ENCODE results near the gene SPECC1.
A peak's percentile ranks its signal among the peaks of the same experiment; 100 is the strongest.
"Not testable (repeated sequence)": the region's sequence is repeated elsewhere in the genome, so short reads cannot be mapped to it uniquely, and the experiment has no call there.

Gene SPECC1

DNA sequence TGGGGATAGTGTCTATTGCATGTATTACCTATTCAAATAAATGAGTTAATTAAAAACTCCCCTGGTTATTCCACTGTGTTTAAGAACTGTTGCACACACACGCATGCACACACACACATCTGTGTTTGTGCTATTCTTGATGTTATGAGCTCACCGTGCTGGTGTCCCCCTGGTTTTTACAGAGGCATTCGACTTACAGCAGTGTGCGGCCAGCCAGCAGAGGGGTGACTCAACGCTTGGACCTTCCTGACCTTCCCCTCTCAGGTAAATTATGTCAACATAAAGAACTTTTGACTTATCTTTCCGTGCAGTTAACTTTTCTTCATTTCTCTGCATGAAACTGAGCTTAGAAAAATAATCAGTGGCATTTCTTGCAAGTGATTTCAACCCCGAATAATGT lies 244.2 kb downstream of the SPECC1 start:
- no peak for DNase-seq

DNA sequence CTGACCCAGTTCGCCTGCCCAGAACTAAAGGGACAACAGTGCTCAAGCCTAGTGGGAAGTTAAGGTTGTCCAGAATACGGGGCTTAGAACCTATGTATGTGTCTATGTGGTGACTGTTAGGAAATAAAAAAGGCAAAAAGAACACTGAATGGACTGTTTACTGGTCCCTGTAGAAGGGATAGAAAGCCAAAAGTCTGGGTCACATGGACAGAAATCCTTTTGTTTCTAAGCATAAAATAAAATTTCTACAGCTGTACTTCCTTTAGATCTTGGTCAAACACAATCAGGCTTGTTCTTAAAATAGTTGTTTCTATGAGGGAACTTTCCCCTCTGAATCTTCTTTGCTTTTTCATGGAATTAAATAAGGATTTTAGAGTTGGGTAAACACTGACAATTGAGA lies 245.4 kb downstream of the SPECC1 start:
- no peak for DNase-seq

DNA sequence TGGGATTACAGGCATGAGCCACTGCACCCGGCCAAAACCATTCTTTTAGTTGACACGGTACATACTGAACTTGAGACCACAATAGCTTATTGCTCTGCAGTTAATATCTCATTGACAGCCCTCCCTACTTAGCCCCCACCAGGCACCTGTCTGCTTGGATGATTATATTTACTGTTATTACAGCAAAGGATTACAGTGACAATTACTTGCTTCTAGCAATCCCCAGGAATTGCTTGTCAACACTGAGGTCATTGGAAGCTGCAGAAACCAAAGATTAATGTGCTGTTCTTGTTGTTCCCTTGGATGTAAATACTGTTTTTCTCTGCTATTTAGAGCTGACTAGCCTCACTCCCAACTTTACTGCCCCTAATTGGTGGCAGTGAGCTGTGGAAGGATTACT lies 247.0 kb downstream of the SPECC1 start:
- peak; percentile 75 for DNase-seq

DNA sequence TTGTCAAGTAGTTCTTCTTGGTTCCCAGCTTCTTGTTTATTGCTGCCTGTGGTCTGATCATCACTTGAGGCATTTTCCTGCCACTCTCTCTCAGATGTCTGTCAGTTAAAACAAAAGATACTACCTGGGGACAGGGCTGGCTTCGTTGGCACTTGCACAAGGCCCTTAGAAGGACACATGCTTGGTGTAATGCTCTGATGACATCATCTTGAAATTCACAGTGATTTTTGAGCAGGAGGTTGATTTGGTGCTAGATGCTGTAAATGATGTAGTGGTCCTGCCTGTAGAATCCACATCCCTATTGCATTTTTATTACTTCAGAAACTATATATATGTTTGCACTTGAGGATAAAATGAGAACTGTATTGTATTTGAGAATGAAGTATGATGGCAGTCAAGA lies 247.8 kb downstream of the SPECC1 start:
- DNase-seq: no peak

DNA sequence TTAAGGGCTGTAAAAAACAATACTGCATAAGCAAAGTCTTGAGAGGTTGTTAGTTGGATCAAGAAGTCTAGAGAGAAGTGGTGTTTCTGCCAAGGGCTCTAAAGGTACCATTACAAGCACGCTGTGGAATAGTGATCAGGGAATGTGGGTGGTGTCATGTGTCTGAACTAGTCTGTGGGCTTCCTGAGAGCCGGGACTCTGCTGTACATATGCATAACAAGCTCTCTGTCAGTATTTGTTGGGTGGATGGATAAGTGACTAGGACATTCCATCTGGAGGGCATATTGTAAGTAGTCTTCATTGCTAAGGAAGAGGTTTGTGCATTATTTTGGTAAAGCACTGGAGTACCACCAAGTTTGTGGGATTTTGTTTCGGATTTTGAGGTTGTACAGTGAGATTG lies 248.6 kb downstream of the SPECC1 start:
- no peak for DNase-seq

DNA sequence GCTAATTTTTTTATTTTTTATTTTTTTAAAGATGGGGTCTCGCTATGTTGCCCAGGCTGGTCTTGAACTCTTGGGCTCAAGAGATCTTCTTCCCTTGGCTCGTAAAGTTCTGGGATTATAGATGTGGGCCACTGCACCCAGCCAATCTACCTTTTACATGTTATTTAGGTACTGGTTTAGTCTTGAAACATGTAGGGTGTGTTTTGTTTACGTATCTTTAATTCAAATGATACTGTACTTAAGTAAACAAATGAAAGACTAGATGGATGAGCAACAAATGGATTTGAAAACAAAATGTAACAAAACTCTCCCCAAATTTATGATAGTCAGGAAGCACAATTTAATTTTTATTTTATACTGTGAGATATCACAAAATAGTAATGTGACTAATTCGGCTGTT lies 250.5 kb downstream of the SPECC1 start:
- no peak for DNase-seq

GRCh38 chr17:20260268-20260667 lies 251.1 kb downstream of the SPECC1 start:
- DNase-seq: no peak

DNA sequence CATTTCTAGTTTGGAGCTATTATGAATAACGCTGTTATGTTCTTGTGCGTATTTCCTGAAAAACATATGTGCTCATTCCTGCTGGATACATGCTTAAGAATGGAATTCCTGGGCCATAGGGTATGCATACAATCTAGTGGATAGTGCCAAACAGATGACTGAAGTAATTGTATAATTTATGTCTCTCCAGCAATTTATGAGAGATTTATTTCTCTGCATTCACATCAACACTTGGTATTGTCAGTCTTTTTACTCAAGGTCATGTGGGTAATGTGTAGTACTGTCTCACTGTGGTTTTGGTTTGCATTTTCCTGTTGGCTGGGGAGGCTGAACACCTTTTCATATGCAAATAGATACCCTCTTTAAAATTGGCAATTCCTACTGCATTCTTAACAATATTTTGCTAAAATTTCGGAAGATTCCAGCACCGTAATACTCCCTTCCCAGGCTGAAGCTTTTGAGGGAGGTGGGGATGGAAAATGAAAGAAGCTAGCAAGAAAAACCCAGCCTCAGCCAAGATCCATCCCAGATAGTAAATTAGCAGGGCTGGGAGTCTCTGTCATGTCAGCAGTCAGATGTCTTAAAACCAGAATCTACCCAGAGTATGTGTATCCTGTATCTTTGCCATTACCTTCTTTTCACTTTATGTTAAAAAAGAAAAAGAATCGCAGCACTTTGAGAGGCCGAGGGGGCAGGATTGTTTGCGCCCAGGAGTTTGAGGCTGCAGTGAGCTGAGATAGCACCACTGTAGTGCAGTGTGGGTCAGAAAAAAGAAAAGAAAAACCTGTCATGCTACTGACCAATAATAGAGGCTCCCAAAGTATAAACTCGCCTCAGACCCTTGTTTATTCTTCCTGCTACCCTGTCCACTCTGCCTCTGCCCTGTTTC lies 253.3 kb downstream of the SPECC1 start:
- no peak for DNase-seq

GRCh38 chr17:20263115-20263433 lies 253.9 kb downstream of the SPECC1 start:
- not testable (repeated sequence) for DNase-seq

- DNase-seq: peak; percentile 42
Observed at GRCh38 chr17:20263595-20263994, 254.4 kb downstream of the SPECC1 start.

DNA sequence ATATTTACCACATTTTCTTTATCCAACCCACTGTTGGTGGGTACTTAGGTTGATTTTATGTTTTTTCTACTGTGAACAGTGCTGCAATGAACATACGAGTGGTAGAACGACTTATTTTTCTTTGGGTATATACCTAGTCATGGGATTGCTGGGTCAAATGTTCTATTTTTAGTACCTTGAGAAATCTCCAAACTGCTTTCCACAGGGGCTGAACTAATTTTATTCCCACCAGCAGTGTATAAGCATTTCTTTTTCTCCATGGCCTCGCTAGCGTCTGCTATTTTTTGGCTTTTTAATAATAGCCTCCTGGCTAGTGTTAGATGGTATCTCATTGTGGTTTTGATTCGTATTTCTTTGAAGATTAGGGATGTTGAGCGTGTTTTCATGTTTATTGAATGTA lies 255.8 kb downstream of the SPECC1 start:
- DNase-seq: no peak

DNA sequence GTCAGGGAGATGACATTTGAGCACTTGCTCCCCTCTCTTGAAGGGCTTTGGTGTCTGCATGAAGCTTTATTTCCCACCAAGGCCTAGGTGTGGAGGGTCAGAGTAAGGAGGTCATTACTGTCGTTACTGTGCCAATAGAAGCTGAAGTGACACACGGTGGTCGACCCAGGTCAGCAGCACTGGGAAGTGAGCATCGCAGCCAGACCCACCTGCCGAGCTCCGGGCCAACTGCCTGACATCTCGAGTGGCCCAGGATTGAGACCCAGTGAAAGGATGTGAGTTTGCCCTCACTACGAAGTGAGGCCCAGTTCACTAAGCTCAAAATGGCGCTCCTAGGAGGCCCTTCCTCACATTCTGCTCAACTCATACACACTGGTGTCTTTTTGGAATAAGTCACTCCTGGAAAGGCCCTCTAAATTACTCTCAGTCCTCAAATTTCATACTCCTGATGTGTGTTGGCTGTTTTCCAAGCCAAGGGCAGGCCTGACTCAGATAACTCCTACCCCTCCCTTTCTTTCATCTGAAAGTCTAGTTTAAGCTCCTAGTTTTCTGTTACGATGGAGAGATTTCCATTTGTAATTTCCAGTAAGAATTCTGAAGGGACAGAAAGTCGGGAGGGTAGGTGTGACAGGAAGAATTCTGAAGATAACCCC lies 257.8 kb downstream of the SPECC1 start:
- peak; percentile 75 for DNase-seq

DNA sequence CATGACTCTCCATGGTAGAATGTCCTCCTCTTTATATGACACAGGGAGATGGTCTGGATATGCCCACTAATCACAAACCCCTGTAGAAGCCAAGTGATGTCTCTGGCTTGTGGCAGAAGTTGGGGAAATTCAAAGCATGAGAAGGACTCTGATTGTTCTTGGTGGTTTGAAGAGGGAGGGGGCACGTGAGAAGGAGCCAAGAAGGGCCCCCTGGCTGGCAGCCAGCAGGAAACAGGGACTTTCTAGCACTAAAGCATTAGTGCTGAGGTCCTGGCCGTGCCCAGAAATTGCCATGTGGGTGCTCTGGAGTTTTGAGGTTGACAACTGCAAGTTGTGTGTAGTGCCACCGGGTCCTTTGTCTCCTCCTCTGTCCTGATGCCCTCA lies 258.3 kb downstream of the SPECC1 start:
- peak; percentile 10 for DNase-seq

GRCh38 chr17:20270369-20270768 lies 261.2 kb downstream of the SPECC1 start:
- no peak for DNase-seq

- DNase-seq: no peak
Observed at GRCh38 chr17:20271011-20271610, 262.0 kb downstream of the SPECC1 start.

GRCh38 chr17:20273741-20274500 lies 264.8 kb downstream of the SPECC1 start:
- no peak for DNase-seq

GRCh38 chr17:20275653-20276052 lies 266.5 kb downstream of the SPECC1 start:
- DNase-seq: no peak

DNA sequence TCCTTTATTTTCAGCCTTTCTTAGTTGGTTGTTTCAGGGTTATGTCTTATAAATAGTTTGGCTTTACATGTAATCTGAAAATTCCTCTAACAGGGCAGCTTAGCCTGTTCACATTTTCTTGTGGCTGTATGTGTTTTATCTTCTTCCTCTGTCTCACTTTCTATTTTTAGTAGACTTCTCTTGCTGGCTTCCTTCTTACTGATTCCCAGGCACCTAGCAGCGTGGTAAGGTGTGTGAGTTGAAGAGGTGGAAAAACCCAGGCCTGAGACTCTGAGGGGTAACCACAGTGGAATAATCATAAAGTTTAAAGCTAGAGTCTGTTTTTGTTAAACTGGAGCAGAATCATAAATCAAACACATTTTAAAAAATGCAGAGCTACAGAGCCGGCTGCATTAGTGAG lies 267.3 kb downstream of the SPECC1 start:
- no peak for DNase-seq

GRCh38 chr17:20278805-20279204 lies 269.6 kb downstream of the SPECC1 start:
- peak; percentile 56 for DNase-seq

- no peak for DNase-seq
Observed at GRCh38 chr17:20279631-20280030, 270.5 kb downstream of the SPECC1 start.

DNA sequence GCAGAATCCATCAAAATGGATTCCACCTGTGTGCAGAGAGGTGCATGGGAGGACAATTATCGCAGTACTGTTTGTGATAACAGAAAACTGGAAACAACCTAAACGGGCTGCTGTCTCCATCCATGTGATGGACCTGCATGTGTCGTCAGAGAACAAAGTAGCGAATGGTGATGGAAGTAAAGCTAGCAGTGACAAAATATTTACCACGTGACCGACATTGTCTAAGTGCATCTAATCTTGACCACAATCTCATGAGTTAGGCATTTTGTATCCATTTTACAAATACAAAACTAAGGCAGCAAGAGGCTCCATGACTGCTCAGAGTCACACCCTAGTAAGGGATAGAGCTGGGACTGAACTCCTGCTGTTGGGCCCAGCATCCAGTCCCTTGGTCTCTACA lies 270.9 kb downstream of the SPECC1 start:
- DNase-seq: no peak

DNA sequence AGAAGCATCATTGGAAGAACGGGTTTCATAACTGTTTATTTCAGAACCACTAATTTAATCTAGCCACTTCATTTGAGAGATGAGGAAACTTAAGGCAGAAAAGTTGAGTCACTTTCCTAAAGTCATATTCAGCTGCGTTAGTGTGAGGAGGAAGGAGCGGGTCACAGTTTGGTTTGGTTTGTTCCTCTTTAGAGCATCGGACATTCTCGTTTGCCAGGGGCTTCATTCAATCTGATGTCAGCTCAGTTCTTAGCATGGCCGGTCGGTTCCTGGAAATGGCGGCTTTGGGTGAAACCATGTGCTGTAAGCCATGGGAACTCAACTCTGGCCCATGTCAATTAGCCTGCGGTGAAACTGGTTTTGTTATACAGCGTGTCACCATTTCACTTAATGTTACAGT lies 271.7 kb downstream of the SPECC1 start:
- no peak for DNase-seq

- peak; percentile 61 for DNase-seq
Observed at GRCh38 chr17:20281860-20282259, 272.7 kb downstream of the SPECC1 start.

All from NCI-H69 (cell line).